ENCODE data around the gene OR6T1. TPM values are rescaled to one million over a fixed set of nuclear protein-coding genes. Genes with fewer than 3 reads are reported as not detected.

OR6T1 gene
- total and polyA plus RNA-seq, 2 experiments from 2014 or later = not detected

- H3K36me3 ChIP-seq (ENCODE audit: insufficient read depth) = no peaks in the 10 kb centered on the region
- H3K4me2 ChIP-seq = no peak overlapping the region
- no peak overlapping the region for H3K4me3 ChIP-seq
- peaks cover 10% of the 10 kb centered on the region for H3K4me1 ChIP-seq (ENCODE audit: insufficient read depth)
- DNase-seq (ENCODE audit: low spot score) (no peak), ATAC-seq (no peak)
- H3K27me3 ChIP-seq (ENCODE audit: insufficient read depth) = no peaks in the 10 kb centered on the region
- no peaks in the 10 kb centered on the region for H3K9me3 Mint-ChIP-seq
- no peak overlapping the region for H3K27ac ChIP-seq (ENCODE audit: low read depth)
- H3K79me2 ChIP-seq (replicated peaks; ENCODE audit: insufficient read depth) = no peaks in the 10 kb centered on the region
- no peak for TF ChIP-seq ZNF462 (CRISPR knock-in tag; IDR thresholded peaks at IDR 0.05)
- no peak for TF ChIP-seq EZH2 (IDR thresholded peaks at IDR 0.05; ENCODE audit: low read depth, unreplicated experiment)
- no peak for TF ChIP-seq ZNF331 (CRISPR knock-in tag; IDR thresholded peaks at IDR 0.05; ENCODE audit: low read depth)
- TF ChIP-seq ZNF114 (CRISPR knock-in tag; IDR thresholded peaks at IDR 0.05) = no peak
- no peak for TF ChIP-seq STAT1 (IDR thresholded peaks at IDR 0.05; ENCODE audit: unreplicated experiment)
- TF ChIP-seq POLR2AphosphoS5 (IDR thresholded peaks at IDR 0.05; ENCODE audit: low read depth) = no peak
- TF ChIP-seq NANOG (IDR thresholded peaks at IDR 0.05; ENCODE audit: borderline replicate concordance) = no peak
- no peak for TF ChIP-seq JUNB (IDR thresholded peaks at IDR 0.05; ENCODE audit: unreplicated experiment)
- TF ChIP-seq CREB1 (CRISPR knock-in tag; IDR thresholded peaks at IDR 0.05; ENCODE audit: low read depth) = no peak
- TF ChIP-seq EZH2phosphoT487 (IDR thresholded peaks at IDR 0.05; ENCODE audit: unreplicated experiment) = no peak
- no peak for TF ChIP-seq ETS1 (IDR thresholded peaks at IDR 0.05)
- TF ChIP-seq CTCF (conservative IDR thresholded peaks at IDR 0.05; ENCODE audit: low read depth in 2 of 2) = no peak
- no peak for TF ChIP-seq REST (IDR thresholded peaks at IDR 0.05; ENCODE audit: unreplicated experiment)
- no peaks in the 10 kb centered on the region for H3F3A ChIP-seq (replicated peaks; ENCODE audit: low read depth)
- no peak overlapping the region for H3K4me3 Mint-ChIP-seq
- H3K9me2 ChIP-seq (ENCODE audit: insufficient read depth) = peaks cover 5% of the 10 kb centered on the region; the same call in 1 of the 2 replicates
- H3K36me3 Mint-ChIP-seq (ENCODE audit: low read depth) = no peaks in the 10 kb centered on the region
- H2AFZ ChIP-seq = peak overlapping the region; percentile 81
- no peak overlapping the region for H3K27ac Mint-ChIP-seq
- H4K20me1 ChIP-seq (replicated peaks; ENCODE audit: insufficient read depth) = no peaks in the 10 kb centered on the region
- H3K4me1 Mint-ChIP-seq = peaks cover 21% of the 10 kb centered on the region
- peaks cover 2% of the 10 kb centered on the region for H3K27me3 Mint-ChIP-seq (ENCODE audit: insufficient read depth, low read depth, poor library complexity)
Measured at GRCh38 chr11:123905826-123906225, 37.8 kb downstream of the OR6T1 start.
